ENCODE results near the gene SULT2B1.

GRCh38 chr19:48556163-48556562 is 4.2 kb downstream of the SULT2B1 start:
- TF ChIP-seq CTCF (IDR thresholded peaks at IDR 0.05) (no peak), POLR2A (IDR thresholded peaks at IDR 0.05) (no peak), POLR2AphosphoS5 (IDR thresholded peaks at IDR 0.05) (no peak)

Data from prostate gland (tissue), 2 donors.